Frontal cortex (tissue), 4 donors: ENCODE data around the gene SRSF12. TPM values are rescaled to one million over a fixed set of nuclear protein-coding genes. Genes with fewer than 3 reads are reported as not detected.
"Not testable (repeated sequence)": the region's sequence is repeated elsewhere in the genome, so short reads cannot be mapped to it uniquely, and the experiment has no call there.

Experiments
- DNase-seq, 2 donors: peaks; one replicate each; pipeline ENCODE4 v3.0.0; 2012; ENCODE audit warnings: low spot score in 2 of 2
- FAIRE-seq: peaks from 2 replicates; lab custom pipeline; 2012; peaks lifted over from hg19 to GRCh38; lab: Jason Lieb, UNC
- total RNA-seq: library from RNA; depleted of rRNA; stranded (reverse); fragments of >200 nt; gene quantifications from one replicate; pipeline ENCODE4 v1.2.3, GENCODE V29; 2014
- donor health status: control.
- donor health status: control.
- donor health status: control.

The SRSF12 gene
- total RNA-seq, 1 donor from 2014 or later = 36.7 TPM

GRCh38 chr6:89132057-89132456 lies 14.2 kb upstream of the SRSF12 start:
- DNase-seq = no peak

GRCh38 chr6:89131599-89131998 lies 13.7 kb upstream of the SRSF12 start:
- DNase-seq = no peak
- FAIRE-seq = no peak

More at GRCh38 chr6:89132057-89132456, 14.2 kb upstream of the SRSF12 start:
- FAIRE-seq = no peak

DNA sequence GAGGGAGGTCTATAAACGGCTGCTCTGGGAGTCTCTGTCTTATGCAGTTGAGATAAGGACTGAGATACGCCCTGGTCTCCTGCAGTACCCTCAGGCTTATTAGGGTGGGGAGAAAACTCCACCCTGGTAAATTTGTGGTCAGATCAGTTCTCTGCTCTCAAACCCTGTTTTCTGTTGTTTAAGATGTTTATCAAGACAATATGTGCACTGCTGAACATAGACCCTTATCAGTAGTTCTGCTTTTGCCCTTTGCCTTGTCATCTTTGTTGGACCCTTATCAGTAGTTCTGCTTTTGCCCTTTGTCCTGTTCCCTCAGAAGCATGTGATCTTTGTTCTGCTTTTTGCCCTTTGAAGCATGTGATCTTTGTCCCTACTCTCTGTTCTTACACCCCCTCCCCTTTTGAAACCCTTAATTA lies 10.4 kb upstream of the SRSF12 start:
- not testable (repeated sequence) for FAIRE-seq, DNase-seq

DNA sequence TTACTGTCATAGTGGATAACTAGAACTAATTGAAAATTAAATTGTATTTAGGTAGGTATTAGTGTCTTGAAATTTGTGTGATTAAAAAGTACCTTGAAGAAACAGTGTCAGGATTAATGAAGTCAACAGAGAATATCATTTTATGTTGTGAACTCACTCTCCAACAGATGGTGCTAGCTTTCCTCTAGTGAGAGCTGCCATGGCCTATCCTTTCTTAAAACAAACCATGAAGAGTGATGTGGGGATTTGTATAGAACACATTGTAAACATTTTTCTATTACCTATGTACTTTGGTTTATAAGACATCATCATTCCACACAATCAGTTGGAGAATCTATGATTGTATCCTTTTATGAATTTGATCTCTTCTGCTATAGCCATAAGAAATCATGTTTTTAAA lies 4.8 kb upstream of the SRSF12 start:
- FAIRE-seq (peak; percentile 61), DNase-seq (peak; percentile 34 to 38)

GRCh38 chr6:89121934-89122333 lies 4.1 kb upstream of the SRSF12 start:
- FAIRE-seq (no peak), DNase-seq (no peak)

GRCh38 chr6:89120371-89120770 lies 2.5 kb upstream of the SRSF12 start:
- FAIRE-seq = no peak
- no peak for DNase-seq

- FAIRE-seq (no peak), DNase-seq (peak; percentile 26 to 33)
Measured at GRCh38 chr6:89118931-89119330, 1.1 kb upstream of the SRSF12 start.

GRCh38 chr6:89116702-89117101 lies 1.2 kb downstream of the SRSF12 start:
- DNase-seq (no peak), FAIRE-seq (no peak)

- DNase-seq = no peak
- FAIRE-seq = no peak
Measured at GRCh38 chr6:89111933-89112332, 5.9 kb downstream of the SRSF12 start.

DNA sequence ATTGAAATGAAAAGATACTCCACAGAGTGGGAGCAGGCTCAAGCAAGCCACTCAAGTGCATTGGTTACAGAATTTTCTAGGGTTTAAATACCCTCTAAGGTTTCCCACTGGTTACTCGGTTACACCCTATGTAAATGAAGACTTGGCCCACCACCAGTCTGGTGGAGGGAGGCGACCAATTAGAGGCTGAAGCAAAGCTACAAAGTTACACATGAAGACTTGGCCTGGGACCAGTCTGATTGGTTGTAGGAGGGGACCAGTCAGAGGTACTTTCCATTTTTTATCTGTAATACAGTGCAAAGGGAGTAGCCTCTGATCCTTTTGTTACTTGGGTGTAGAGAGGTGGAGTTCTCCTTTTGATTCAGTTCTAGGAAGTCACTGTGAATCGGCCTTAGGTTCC lies 7.6 kb downstream of the SRSF12 start:
- DNase-seq = no peak
- FAIRE-seq = no peak

- DNase-seq (no peak), FAIRE-seq (no peak)
Measured at GRCh38 chr6:89100114-89100513, 17.8 kb downstream of the SRSF12 start.

- no peak for FAIRE-seq
- no peak for DNase-seq
Measured at GRCh38 chr6:89098461-89098860, 19.4 kb downstream of the SRSF12 start.

GRCh38 chr6:89087881-89088280 lies 30.0 kb downstream of the SRSF12 start:
- FAIRE-seq (no peak), DNase-seq (no peak)

DNA sequence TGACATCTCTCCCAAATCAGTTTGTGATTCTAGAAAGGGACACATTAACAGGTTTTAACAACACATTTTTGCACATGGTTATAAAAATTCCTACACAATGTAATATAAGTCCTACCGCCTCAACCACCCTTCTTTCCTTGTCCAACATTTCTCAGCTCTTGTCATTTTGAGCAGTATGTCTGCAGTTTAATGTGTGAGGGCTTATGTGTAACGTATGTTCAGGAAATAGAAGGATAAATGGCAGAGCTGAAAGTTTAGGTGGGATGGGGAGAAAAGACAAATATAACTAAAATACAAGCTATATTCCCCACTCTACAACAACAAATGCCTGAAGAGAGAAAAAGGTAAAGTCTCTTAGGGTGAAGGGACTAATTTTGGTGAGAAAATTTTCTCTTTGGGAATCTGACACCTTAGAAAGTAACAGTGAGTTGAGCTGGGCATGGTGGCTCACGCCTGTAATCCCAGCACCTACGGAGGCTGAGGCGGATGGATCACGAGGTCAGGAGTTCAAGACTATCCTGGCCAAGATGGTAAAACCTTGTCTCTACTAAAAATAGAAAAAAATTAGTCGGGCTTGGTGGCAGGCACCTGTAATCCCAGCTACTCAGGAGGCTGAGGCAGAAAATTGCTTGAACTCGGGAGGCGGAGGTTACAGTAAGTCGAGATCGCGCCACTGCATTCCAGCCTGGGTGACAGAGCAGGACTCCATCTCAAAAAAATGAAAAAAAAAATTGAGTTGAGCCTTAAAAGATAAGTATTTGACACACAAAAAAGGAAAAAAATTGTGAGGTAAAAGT lies 32.3 kb downstream of the SRSF12 start:
- no peak for FAIRE-seq
- DNase-seq = no peak

DNA sequence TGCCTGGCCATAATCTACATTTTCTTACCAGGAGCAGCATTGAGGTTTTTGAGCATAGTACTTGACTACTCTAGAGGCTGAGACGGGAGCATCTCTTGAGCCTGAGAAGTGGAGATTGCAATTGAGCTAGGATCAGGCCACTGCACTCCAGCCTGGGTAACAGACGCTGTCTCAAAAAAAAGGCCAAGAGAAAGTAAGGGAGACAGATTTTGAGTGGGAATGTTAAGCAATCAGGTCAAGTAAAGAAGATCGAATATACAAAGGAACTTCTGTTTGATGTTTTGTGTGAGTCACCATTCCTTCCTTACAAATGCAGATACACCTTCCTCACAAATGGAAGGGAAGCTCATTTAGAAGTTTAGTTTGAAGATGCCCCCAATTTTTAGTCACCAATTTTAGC lies 32.9 kb downstream of the SRSF12 start:
- FAIRE-seq (no peak), DNase-seq (no peak)

GRCh38 chr6:89084542-89084941 lies 33.3 kb downstream of the SRSF12 start:
- DNase-seq (no peak), FAIRE-seq (no peak)

- no peak for FAIRE-seq
- DNase-seq = no peak
Measured at GRCh38 chr6:89082486-89082891, 35.4 kb downstream of the SRSF12 start.

- DNase-seq (peak; percentile 87 to 90), FAIRE-seq (no peak)
Measured at GRCh38 chr6:89081423-89082322, 36.2 kb downstream of the SRSF12 start.

DNA sequence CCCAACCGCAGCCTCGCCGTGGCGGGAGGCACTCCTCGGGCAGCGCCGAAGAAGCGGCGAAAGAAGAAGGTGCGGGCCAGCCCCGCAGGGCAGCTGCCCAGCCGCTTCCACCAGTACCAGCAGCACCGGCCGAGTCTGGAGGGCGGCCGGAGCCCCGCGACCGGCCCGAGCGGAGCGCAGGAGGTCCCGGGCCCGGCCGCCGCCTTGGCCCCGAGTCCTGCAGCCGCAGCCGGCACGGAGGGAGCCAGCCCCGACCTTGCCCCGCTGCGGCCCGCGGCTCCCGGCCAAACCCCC lies 36.8 kb downstream of the SRSF12 start:
- FAIRE-seq = no peak

DNA sequence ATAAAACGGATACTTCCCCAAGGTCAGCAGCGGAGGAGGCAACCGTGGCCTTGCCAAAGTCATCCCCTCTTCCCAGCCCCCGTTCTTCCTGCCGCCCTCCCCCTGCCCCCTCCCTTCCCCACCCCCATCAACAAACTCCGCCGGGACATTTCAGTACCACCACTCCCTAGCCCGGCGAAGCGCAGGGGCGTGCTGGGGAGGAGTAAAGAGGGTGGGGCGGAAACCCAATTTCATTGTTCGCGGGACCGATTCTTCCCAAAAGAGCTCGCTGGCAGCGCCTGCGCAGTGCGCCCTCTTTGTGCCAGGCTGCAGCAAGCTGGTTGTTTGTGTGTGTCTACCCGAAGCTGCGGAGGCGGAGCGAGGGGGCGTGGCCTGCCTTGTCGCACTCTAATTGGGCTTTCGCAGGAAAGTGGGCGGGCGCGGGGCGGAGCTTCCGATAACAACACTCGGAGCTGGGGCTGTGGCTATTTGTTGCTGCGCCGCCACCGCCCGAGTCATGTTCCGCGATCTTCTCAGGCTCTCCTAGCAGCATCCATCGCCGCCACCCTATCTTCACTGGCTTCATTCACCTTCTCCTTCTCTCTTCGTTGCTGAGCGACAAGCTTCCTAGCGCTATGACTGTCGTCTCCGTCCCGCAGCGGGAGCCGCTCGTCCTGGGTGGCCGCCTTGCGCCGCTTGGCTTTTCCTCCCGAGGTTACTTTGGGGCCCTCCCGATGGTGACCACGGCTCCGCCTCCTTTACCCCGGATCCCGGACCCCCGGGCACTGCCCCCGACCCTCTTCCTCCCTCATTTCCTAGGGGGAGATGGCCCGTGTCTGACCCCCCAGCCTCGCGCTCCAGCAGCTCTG lies 37.4 kb downstream of the SRSF12 start, which contains the start of gene PNRC1:
Gene PNRC1 (plus strand): TSS at position 471 of the 848 bp plus-strand sequence. CDS start 144 bp downstream, at position 615.
- DNase-seq = peak; percentile 90 to 93
- peak; percentile 51 for FAIRE-seq

More for the DNA sequence above, 36.8 kb downstream of the SRSF12 start:
- DNase-seq = no peak
